Kidney (tissue), 22 donors: ENCODE measurements around the gene CCDC141. TPM values are rescaled to one million over a fixed set of nuclear protein-coding genes. Genes with fewer than 3 reads are reported as not detected.

Experiments
- DNase-seq, 5 donors: peaks; one replicate each; pipeline ENCODE4 v3.0.0-alpha.2; 2013 to 2020
- FAIRE-seq: peaks from 2 replicates; lab custom pipeline; 2012; peaks lifted over from hg19 to GRCh38; lab: Jason Lieb, UNC
- H3K27ac ChIP-seq, 2 donors: one replicate each; pipeline ENCODE4 v1.7.0; 2013; ENCODE audit warnings: low read depth in 2 of 2, low read length in 2 of 2, inconsistent platforms in 1 of 2
- H3K27me3 ChIP-seq: one replicate; pipeline ENCODE4 v1.7.1; 2013; ENCODE audit warnings: low read length, inconsistent platforms; ENCODE audit not compliant: control insufficient read depth, insufficient read depth
- H3K36me3 ChIP-seq, 3 donors: one replicate each; pipeline versions ENCODE4 v1.7.0 to v1.7.1; 2013; ENCODE audit warnings: low read length in 3 of 3, control low read depth in 1 of 3, inconsistent platforms in 1 of 3; ENCODE audit not compliant: insufficient read depth in 3 of 3, control insufficient read depth in 2 of 3
- H3K4me1 ChIP-seq, 3 donors: one replicate each; pipeline versions ENCODE4 v1.7.0 to v1.7.1; 2013; ENCODE audit warnings: low read length in 3 of 3, inconsistent platforms in 1 of 3, low read depth in 1 of 3; ENCODE audit not compliant: control insufficient read depth in 2 of 3, insufficient read depth in 2 of 3
- H3K4me3 ChIP-seq, 3 donors: one replicate each; pipeline versions ENCODE4 v1.7.0 to v1.8.1; 2013; ENCODE audit warnings: low read length in 3 of 3, control low read depth in 1 of 3, inconsistent platforms in 1 of 3
- H3K9ac ChIP-seq, 3 donors: one replicate each; pipeline versions ENCODE4 v1.7.0 to v1.7.1; 2013; ENCODE audit warnings: low read length in 3 of 3, control low read depth in 1 of 3, inconsistent platforms in 1 of 3
- H3K9me3 ChIP-seq, 3 donors: one replicate each; pipeline versions ENCODE4 v1.7.0 to v1.7.1; 2013; ENCODE audit warnings: low read length in 3 of 3, control low read depth in 1 of 3, inconsistent platforms in 1 of 3; ENCODE audit not compliant: control insufficient read depth in 2 of 3, insufficient read depth in 1 of 3
- CTCF ChIP-seq: IDR thresholded peaks from 3 replicates; pipeline ENCODE4 v1.5.1; 2012; ENCODE audit warnings: mild to moderate bottlenecking, moderate library complexity, borderline replicate concordance; ENCODE audit not compliant: insufficient read depth; ENCODE audit errors: extremely low read depth
- intact Hi-C: fragments of 100-400 bp; cut with DNase I; formaldehyde crosslinking; loops from one replicate; pipeline ENCODE4 v1.11.1; 2022
- long read RNA-seq, 10 donors: library from polyadenylated mRNA in 1 of 10; unstranded in 1 of 10; transcript quantifications; one replicate each; pipeline ENCODE4 v2.0.0 and lab custom pipeline, GENCODE V29; 2021 to 2026
- polyA plus RNA-seq: library from polyadenylated mRNA; stranded (reverse); fragments of 350-450 nt; fragmentation: Illumina TruSeq; extraction: RNeasy Lipid Tissue Mini Kit (QIAGEN cat#74804); gene quantifications from one replicate; pipeline ENCODE4 v1.2.3, GENCODE V29; 2014; ENCODE audit warnings: low read depth, low replicate concordance; ENCODE audit not compliant: insufficient read depth
- total RNA-seq: library from RNA; stranded (reverse); fragmentation: NEBNext Ultra II Directional; extraction: Animal tissue kit (Norgen Biotek cat#: 25700); gene quantifications from one replicate; pipeline ENCODE4 v1.2.1, GENCODE V29; 2021
- donor health status: control.
- donor health status: control.
- donor health status: control.
- donor health status: control.
- donor health status: control.
- donor health status: DM: yes; HTN: yes; CAD: no.
- donor health status: Normal renal cell carcinoma (clear cell type).

The CCDC141 gene, protein sequence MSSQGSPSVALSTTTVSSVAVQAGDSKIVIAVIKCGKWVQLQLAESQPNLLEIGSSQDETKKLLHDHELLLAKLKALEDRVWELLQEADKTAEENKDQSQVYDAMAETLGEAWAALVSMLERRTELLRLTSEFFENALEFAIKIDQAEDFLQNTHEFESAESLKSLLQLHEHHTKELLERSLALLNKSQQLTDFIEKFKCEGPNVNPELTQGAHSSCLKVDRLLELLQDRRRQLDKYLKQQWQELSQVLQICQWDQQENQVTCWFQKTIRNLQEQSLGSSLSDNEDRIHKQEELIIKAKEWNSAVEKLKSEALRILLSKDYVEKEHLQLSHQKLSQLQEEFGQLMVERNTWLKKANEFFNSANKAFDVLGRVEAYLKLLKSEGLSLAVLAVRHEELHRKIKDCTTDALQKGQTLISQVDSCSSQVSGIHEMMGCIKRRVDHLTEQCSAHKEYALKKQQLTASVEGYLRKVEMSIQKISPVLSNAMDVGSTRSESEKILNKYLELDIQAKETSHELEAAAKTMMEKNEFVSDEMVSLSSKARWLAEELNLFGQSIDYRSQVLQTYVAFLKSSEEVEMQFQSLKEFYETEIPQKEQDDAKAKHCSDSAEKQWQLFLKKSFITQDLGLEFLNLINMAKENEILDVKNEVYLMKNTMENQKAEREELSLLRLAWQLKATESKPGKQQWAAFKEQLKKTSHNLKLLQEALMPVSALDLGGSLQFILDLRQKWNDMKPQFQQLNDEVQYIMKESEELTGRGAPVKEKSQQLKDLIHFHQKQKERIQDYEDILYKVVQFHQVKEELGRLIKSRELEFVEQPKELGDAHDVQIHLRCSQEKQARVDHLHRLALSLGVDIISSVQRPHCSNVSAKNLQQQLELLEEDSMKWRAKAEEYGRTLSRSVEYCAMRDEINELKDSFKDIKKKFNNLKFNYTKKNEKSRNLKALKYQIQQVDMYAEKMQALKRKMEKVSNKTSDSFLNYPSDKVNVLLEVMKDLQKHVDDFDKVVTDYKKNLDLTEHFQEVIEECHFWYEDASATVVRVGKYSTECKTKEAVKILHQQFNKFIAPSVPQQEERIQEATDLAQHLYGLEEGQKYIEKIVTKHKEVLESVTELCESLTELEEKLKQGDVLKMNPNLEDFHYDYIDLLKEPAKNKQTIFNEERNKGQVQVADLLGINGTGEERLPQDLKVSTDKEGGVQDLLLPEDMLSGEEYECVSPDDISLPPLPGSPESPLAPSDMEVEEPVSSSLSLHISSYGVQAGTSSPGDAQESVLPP (N-terminal part only)
- total RNA-seq (3.0 TPM), polyA plus RNA-seq (not detected)
- long read RNA-seq, donor 1: 0 reads
- long read RNA-seq, donor 2: 0 reads
- long read RNA-seq, donor 3: 0 reads
- long read RNA-seq, donor 4: 0 reads
- long read RNA-seq, donor 5: 0 reads
- long read RNA-seq, donor 6: 0 reads
- long read RNA-seq, donor 7: 0 reads
- long read RNA-seq, donor 8: 0 reads
- long read RNA-seq, donor 9: 0 reads
- long read RNA-seq, donor 10: 0 reads

- intact Hi-C loops: no loop called here
- H3K27ac ChIP-seq: no peak within 1 kb of the TSS
- TF ChIP-seq CTCF: no peak
- FAIRE-seq (no peak), DNase-seq (no peak)
- H3K27me3 ChIP-seq: no peaks in the 10 kb centered on the region
- peak within 1 kb of the TSS in 1 of 3 donors; percentile 24 for H3K4me3 ChIP-seq
- H3K9ac ChIP-seq: no peak within 1 kb of the TSS
- peaks cover 0 to 14% (median 7%) of the 10 kb centered on the region in 3 donors for H3K4me1 ChIP-seq
- no peaks in the 10 kb centered on the region for H3K9me3 ChIP-seq
- no peaks in the 10 kb centered on the region for H3K36me3 ChIP-seq
Measured at GRCh38 chr2:179049546-179050311, at the start of gene CCDC141. Gene CCDC141 (minus strand): TSS chr2:179050137. CDS start chr2:179049941, 196 bp downstream.

GRCh38 chr2:179098080-179098689 is 48.2 kb upstream of the CCDC141 start:
- no peaks in the 10 kb centered on the region for H3K9me3 ChIP-seq
- H3K4me3 ChIP-seq: no peak overlapping the region
- DNase-seq (no peak), FAIRE-seq (no peak)
- no peaks in the 10 kb centered on the region for H3K27me3 ChIP-seq
- no peak overlapping the region for H3K9ac ChIP-seq
- no peak for TF ChIP-seq CTCF
- H3K4me1 ChIP-seq: no peaks in the 10 kb centered on the region
- no peak overlapping the region for H3K27ac ChIP-seq
- intact Hi-C loops: no loop called here
- H3K36me3 ChIP-seq: no peaks in the 10 kb centered on the region
